ENCODE results near the gene RASSF1. TPM values are rescaled to one million over a fixed set of nuclear protein-coding genes. Genes with fewer than 3 reads are reported as not detected.

The RASSF1 gene
- total and polyA plus RNA-seq, 10 of the 15 experiments (the other 5 are each of a cell fraction or from before 2014, with no cell fraction given): 4.4 to 59.6 (median 37.2) TPM

- no peak for TF ChIP-seq REST (IDR thresholded peaks at IDR 0.05; ENCODE audit: low read depth, low read length)
- TF ChIP-seq SMAD5 (IDR thresholded peaks at IDR 0.05; ENCODE audit: low read depth): peak; percentile 87; the same call in 1 of the 2 replicates
- TF ChIP-seq MEF2B (IDR thresholded peaks at IDR 0.05; ENCODE audit: partially characterized antibody, poor library complexity, severe bottlenecking): no peak
- no peak for TF ChIP-seq EZH2 (IDR thresholded peaks at IDR 0.05; ENCODE audit: borderline replicate concordance, control insufficient read depth, low read depth, low read length)
- TF ChIP-seq USF1 (IDR thresholded peaks at IDR 0.05; ENCODE audit: borderline replicate concordance, extremely low read length, insufficient read depth, low read depth, low read length): no peak
- no peak for TF ChIP-seq BMI1 (IDR thresholded peaks at IDR 0.05; ENCODE audit: borderline replicate concordance)
- TF ChIP-seq ZNF384 (IDR thresholded peaks at IDR 0.05; ENCODE audit: borderline replicate concordance, low read depth, low read length): 0 out of 2 replicates have a peak, but pooled peaks have one; percentile 29
- TF ChIP-seq CHD2 (IDR thresholded peaks at IDR 0.05; ENCODE audit: borderline replicate concordance, low read depth, low read length): peak; percentile 80; the same call in 1 of the 2 replicates
- TF ChIP-seq SP1 (IDR thresholded peaks at IDR 0.05; ENCODE audit: low read depth, low read length): peak; percentile 52
- no peak for TF ChIP-seq NR2C2 (IDR thresholded peaks at IDR 0.05; ENCODE audit: borderline replicate concordance, control insufficient read depth, insufficient read length, low read depth)
- TF ChIP-seq ELK1 (IDR thresholded peaks at IDR 0.05; ENCODE audit: low read depth, low read length): peak; percentile 69
- peak; percentile 79; the same call in 1 of the 2 replicates for TF ChIP-seq YY1 (IDR thresholded peaks at IDR 0.05; ENCODE audit: low read depth, low read length)
- no peak for TF ChIP-seq JUND (IDR thresholded peaks at IDR 0.05; ENCODE audit: low read depth, low read length)
- no peak for TF ChIP-seq SKIL (IDR thresholded peaks at IDR 0.05; ENCODE audit: low read depth, poor library complexity, severe bottlenecking)
- no peak for TF ChIP-seq RBBP5 (conservative IDR thresholded peaks at IDR 0.05)
- TF ChIP-seq SREBF2 (IDR thresholded peaks at IDR 0.05; ENCODE audit: low read length): 0 out of 2 replicates have a peak, but pooled peaks have one; percentile 12
- TF ChIP-seq FOXK2 (IDR thresholded peaks at IDR 0.05): no peak
- no peak for TF ChIP-seq STAT3 (IDR thresholded peaks at IDR 0.05; ENCODE audit: low read depth, low read length)
- no peak for TF ChIP-seq ATF2 (IDR thresholded peaks at IDR 0.05; ENCODE audit: low read length)
Measured at GRCh38 chr3:50350527-50351322, 10.1 kb upstream of the RASSF1 start, which contains the start of the genes CYB561D2 and NPRL2 (continued).

Measured in GM12878 (cell line).